ENCODE results near the gene PFAS. TPM values are rescaled to one million over a fixed set of nuclear protein-coding genes. Genes with fewer than 3 reads are reported as not detected.

PFAS gene
- total RNA-seq, 1 experiment from 2014 or later, result 246 TPM

GRCh38 chr17:8264320-8264719 is 15.2 kb downstream of the PFAS start:
- ATAC-seq (no peak), DNase-seq (ENCODE audit: low spot score) (no peak)
- peaks cover 84% of the 10 kb centered on the region for H3K36me3 Mint-ChIP-seq
- ChIA-PET POLR2A (interaction anchor here (0.9 kb wide), 1 partner anchor 17 kb away, joined by 3 read pairs; the partner anchor contains the start of gene CTC1), CTCF (no interaction called here)
- no peak overlapping the region for H3K27ac Mint-ChIP-seq
- TF ChIP-seq ZNF671 (CRISPR knock-in tag; IDR thresholded peaks at IDR 0.05) (no peak), PRDM15 (CRISPR knock-in tag; IDR thresholded peaks at IDR 0.05) (no peak), PREB (CRISPR knock-in tag; IDR thresholded peaks at IDR 0.05; ENCODE audit: borderline replicate concordance) (no peak), TP53 (CRISPR knock-in tag; IDR thresholded peaks at IDR 0.05) (no peak), MLX (CRISPR knock-in tag; IDR thresholded peaks at IDR 0.05) (no peak), E2F1 (CRISPR knock-in tag; IDR thresholded peaks at IDR 0.05) (no peak), GRHL2 (CRISPR knock-in tag; IDR thresholded peaks at IDR 0.05; ENCODE audit: insufficient replicate concordance, severe bottlenecking) (no peak), NR2C2 (CRISPR knock-in tag; IDR thresholded peaks at IDR 0.05) (no peak), ZNF416 (CRISPR knock-in tag; IDR thresholded peaks at IDR 0.05) (no peak), ATF1 (CRISPR knock-in tag; IDR thresholded peaks at IDR 0.05) (no peak), ZNF219 (CRISPR knock-in tag; IDR thresholded peaks at IDR 0.05; ENCODE audit: borderline replicate concordance) (no peak), ZMAT4 (CRISPR knock-in tag; IDR thresholded peaks at IDR 0.05) (no peak)
- TF ChIP-seq, protein P1, sequence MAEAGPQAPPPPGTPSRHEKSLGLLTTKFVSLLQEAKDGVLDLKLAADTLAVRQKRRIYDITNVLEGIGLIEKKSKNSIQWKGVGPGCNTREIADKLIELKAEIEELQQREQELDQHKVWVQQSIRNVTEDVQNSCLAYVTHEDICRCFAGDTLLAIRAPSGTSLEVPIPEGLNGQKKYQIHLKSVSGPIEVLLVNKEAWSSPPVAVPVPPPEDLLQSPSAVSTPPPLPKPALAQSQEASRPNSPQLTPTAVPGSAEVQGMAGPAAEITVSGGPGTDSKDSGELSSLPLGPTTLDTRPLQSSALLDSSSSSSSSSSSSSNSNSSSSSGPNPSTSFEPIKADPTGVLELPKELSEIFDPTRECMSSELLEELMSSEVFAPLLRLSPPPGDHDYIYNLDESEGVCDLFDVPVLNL (CRISPR knock-in tag; IDR thresholded peaks at IDR 0.05; ENCODE audit: borderline replicate concordance, low read depth), result no peak
- TF ChIP-seq, protein P2, sequence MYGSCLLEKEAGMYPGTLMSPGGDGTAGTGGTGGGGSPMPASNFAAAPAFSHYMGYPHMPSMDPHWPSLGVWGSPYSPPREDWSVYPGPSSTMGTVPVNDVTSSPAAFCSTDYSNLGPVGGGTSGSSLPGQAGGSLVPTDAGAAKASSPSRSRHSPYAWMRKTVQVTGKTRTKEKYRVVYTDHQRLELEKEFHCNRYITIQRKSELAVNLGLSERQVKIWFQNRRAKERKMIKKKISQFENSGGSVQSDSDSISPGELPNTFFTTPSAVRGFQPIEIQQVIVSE (CRISPR knock-in tag; IDR thresholded peaks at IDR 0.05; ENCODE audit: borderline replicate concordance), result no peak
- TF ChIP-seq, protein P3, sequence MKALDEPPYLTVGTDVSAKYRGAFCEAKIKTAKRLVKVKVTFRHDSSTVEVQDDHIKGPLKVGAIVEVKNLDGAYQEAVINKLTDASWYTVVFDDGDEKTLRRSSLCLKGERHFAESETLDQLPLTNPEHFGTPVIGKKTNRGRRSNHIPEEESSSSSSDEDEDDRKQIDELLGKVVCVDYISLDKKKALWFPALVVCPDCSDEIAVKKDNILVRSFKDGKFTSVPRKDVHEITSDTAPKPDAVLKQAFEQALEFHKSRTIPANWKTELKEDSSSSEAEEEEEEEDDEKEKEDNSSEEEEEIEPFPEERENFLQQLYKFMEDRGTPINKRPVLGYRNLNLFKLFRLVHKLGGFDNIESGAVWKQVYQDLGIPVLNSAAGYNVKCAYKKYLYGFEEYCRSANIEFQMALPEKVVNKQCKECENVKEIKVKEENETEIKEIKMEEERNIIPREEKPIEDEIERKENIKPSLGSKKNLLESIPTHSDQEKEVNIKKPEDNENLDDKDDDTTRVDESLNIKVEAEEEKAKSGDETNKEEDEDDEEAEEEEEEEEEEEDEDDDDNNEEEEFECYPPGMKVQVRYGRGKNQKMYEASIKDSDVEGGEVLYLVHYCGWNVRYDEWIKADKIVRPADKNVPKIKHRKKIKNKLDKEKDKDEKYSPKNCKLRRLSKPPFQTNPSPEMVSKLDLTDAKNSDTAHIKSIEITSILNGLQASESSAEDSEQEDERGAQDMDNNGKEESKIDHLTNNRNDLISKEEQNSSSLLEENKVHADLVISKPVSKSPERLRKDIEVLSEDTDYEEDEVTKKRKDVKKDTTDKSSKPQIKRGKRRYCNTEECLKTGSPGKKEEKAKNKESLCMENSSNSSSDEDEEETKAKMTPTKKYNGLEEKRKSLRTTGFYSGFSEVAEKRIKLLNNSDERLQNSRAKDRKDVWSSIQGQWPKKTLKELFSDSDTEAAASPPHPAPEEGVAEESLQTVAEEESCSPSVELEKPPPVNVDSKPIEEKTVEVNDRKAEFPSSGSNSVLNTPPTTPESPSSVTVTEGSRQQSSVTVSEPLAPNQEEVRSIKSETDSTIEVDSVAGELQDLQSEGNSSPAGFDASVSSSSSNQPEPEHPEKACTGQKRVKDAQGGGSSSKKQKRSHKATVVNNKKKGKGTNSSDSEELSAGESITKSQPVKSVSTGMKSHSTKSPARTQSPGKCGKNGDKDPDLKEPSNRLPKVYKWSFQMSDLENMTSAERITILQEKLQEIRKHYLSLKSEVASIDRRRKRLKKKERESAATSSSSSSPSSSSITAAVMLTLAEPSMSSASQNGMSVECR (CRISPR knock-in tag; IDR thresholded peaks at IDR 0.05; ENCODE audit: borderline replicate concordance), result no peak
- no peaks in the 10 kb centered on the region for H3K4me1 Mint-ChIP-seq
- H3K9me3 Mint-ChIP-seq, result 0 out of 2 replicates have a peak, but pooled peaks cover 4% of the 10 kb centered on the region
- H3K27me3 Mint-ChIP-seq (ENCODE audit: low read depth), result no peaks in the 10 kb centered on the region
- H3K4me3 Mint-ChIP-seq, result no peak overlapping the region

All from WTC11 (cell line).